ENCODE results near the gene ZPBP. TPM values are rescaled to one million over a fixed set of nuclear protein-coding genes. Genes with fewer than 3 reads are reported as not detected.

Gene ZPBP
- total and polyA plus RNA-seq, 3 experiments from 2014 or later = 0.22 TPM; not detected in 2

- no peaks in the 10 kb centered on the region for H3K27me3 ChIP-seq (ENCODE audit: insufficient read depth, low read length, poor library complexity, severe bottlenecking)
- Mint-ChIP-seq H3K4me3 (no peak overlapping the region), H3K36me3 (no peaks in the 10 kb centered on the region), H3K4me1 (no peaks in the 10 kb centered on the region), H3K9me3 (no peaks in the 10 kb centered on the region), H3K27me3 (peaks cover 9 to 28% of the 10 kb centered on the region in 2 donors), H3K27ac (no peak overlapping the region)
- no peak overlapping the region for H3K4me3 ChIP-seq (ENCODE audit: low read length)
- ChIA-PET POLR2A (no interaction called here), CTCF (no interaction called here)
- no peaks in the 10 kb centered on the region for H3K4me1 ChIP-seq (ENCODE audit: insufficient read depth, low read length)
- no peaks in the 10 kb centered on the region for H3K36me3 ChIP-seq (ENCODE audit: insufficient read depth, low read length)
- no peak overlapping the region for H3K27ac ChIP-seq (ENCODE audit: low read depth, low read length)
- DNase-seq = no peak
- no peaks in the 10 kb centered on the region for H3K9me3 ChIP-seq (ENCODE audit: low read length)
These were observed 28.2 kb upstream of the ZPBP start for GRCh38 chr7:50121286-50121685.

GRCh38 chr7:50119815-50120637 is 27.0 kb upstream of the ZPBP start:
- CTCF ChIA-PET = no interaction called here
- Histone ChIP-seq H3K9me3 (ENCODE audit: low read length) (no peaks in the 10 kb centered on the region), H3K27me3 (ENCODE audit: insufficient read depth, low read length, poor library complexity, severe bottlenecking) (no peaks in the 10 kb centered on the region), H3K27ac (ENCODE audit: low read depth, low read length) (no peak overlapping the region), H3K4me3 (ENCODE audit: low read length) (no peak overlapping the region), H3K36me3 (ENCODE audit: insufficient read depth, low read length) (no peaks in the 10 kb centered on the region), H3K4me1 (ENCODE audit: insufficient read depth, low read length) (no peaks in the 10 kb centered on the region)
- H3K27me3 Mint-ChIP-seq = peaks cover 11 to 28% of the 10 kb centered on the region in 2 donors
- DNase-seq = peak in 2 of 5 donors; percentile 7 to 10
- H3K4me1 Mint-ChIP-seq = no peaks in the 10 kb centered on the region
- no peaks in the 10 kb centered on the region for H3K9me3 Mint-ChIP-seq
- H3K27ac Mint-ChIP-seq = no peak overlapping the region
- H3K4me3 Mint-ChIP-seq = no peak overlapping the region
- no peaks in the 10 kb centered on the region for H3K36me3 Mint-ChIP-seq
- POLR2A ChIA-PET = no interaction called here

- POLR2A ChIA-PET = no interaction called here
These were observed 19.2 kb upstream of the ZPBP start for GRCh38 chr7:50112250-50112649.

GRCh38 chr7:50101873-50102272 is 8.8 kb upstream of the ZPBP start:
- no peak for DNase-seq
- no peaks in the 10 kb centered on the region for H3K9me3 ChIP-seq (ENCODE audit: low read length)
- POLR2A ChIA-PET = no interaction called here
- Mint-ChIP-seq H3K4me3 (no peak overlapping the region), H3K36me3 (no peaks in the 10 kb centered on the region), H3K27ac (no peak overlapping the region), H3K27me3 (peaks cover 14 to 42% of the 10 kb centered on the region in 2 donors), H3K9me3 (no peaks in the 10 kb centered on the region), H3K4me1 (no peaks in the 10 kb centered on the region)
- CTCF ChIA-PET = interaction anchor here (1.1 kb wide), 1 partner anchor 9 kb away, joined by 4 read pairs; the partner anchor contains the start of gene ZPBP
- no peak overlapping the region for H3K27ac ChIP-seq (ENCODE audit: low read depth, low read length)
- H3K4me1 ChIP-seq (ENCODE audit: insufficient read depth, low read length) = no peaks in the 10 kb centered on the region
- no peak overlapping the region for H3K4me3 ChIP-seq (ENCODE audit: low read length)
- H3K27me3 ChIP-seq (ENCODE audit: insufficient read depth, low read length, poor library complexity, severe bottlenecking) = peaks cover 6% of the 10 kb centered on the region
- H3K36me3 ChIP-seq (ENCODE audit: insufficient read depth, low read length) = no peaks in the 10 kb centered on the region

More at GRCh38 chr7:50112250-50112649, 19.2 kb upstream of the ZPBP start:
- H3K4me1 Mint-ChIP-seq = no peaks in the 10 kb centered on the region
- DNase-seq = no peak
- no peak overlapping the region for H3K27ac Mint-ChIP-seq
- no peak overlapping the region for H3K4me3 Mint-ChIP-seq
- H3K27me3 Mint-ChIP-seq = peaks cover 17 to 38% of the 10 kb centered on the region in 2 donors
- H3K9me3 Mint-ChIP-seq = peaks cover 10 to 17% (median 15%) of the 10 kb centered on the region in 5 donors
- CTCF ChIA-PET = no interaction called here
- H3K36me3 Mint-ChIP-seq = peaks cover 0 to 1% (median 0%) of the 10 kb centered on the region in 3 donors
- Histone ChIP-seq H3K4me3 (ENCODE audit: low read length) (no peak overlapping the region), H3K9me3 (ENCODE audit: low read length) (no peaks in the 10 kb centered on the region), H3K27me3 (ENCODE audit: insufficient read depth, low read length, poor library complexity, severe bottlenecking) (no peaks in the 10 kb centered on the region), H3K27ac (ENCODE audit: low read depth, low read length) (no peak overlapping the region), H3K4me1 (ENCODE audit: insufficient read depth, low read length) (no peaks in the 10 kb centered on the region), H3K36me3 (ENCODE audit: insufficient read depth, low read length) (no peaks in the 10 kb centered on the region)

- CTCF ChIA-PET = no interaction called here
- Histone ChIP-seq H3K27me3 (ENCODE audit: insufficient read depth, low read length, poor library complexity, severe bottlenecking) (no peaks in the 10 kb centered on the region), H3K27ac (ENCODE audit: low read depth, low read length) (no peak overlapping the region), H3K36me3 (ENCODE audit: insufficient read depth, low read length) (no peaks in the 10 kb centered on the region), H3K9me3 (ENCODE audit: low read length) (no peaks in the 10 kb centered on the region), H3K4me1 (ENCODE audit: insufficient read depth, low read length) (no peaks in the 10 kb centered on the region), H3K4me3 (ENCODE audit: low read length) (no peak overlapping the region)
- H3K4me1 Mint-ChIP-seq = peaks cover 6 to 13% (median 7%) of the 10 kb centered on the region in 3 donors
- POLR2A ChIA-PET = no interaction called here
- peaks cover 0 to 1% (median 0%) of the 10 kb centered on the region in 3 donors for H3K36me3 Mint-ChIP-seq
- no peaks in the 10 kb centered on the region for H3K9me3 Mint-ChIP-seq
- no peak for DNase-seq
- no peak overlapping the region for H3K4me3 Mint-ChIP-seq
- H3K27me3 Mint-ChIP-seq = peaks cover 0 to 10% of the 10 kb centered on the region in 2 donors
- H3K27ac Mint-ChIP-seq = no peak overlapping the region
These were observed 2.6 kb upstream of the ZPBP start for GRCh38 chr7:50095634-50096033.

GRCh38 chr7:50088463-50089129 is 4.5 kb downstream of the ZPBP start:
- Mint-ChIP-seq H3K4me1 (peaks cover 6 to 13% (median 7%) of the 10 kb centered on the region in 3 donors), H3K27me3 (peaks cover 0 to 26% of the 10 kb centered on the region in 2 donors), H3K36me3 (peaks cover 0 to 1% (median 1%) of the 10 kb centered on the region in 3 donors), H3K9me3 (peaks cover 0 to 5% (median 0%) of the 10 kb centered on the region in 5 donors), H3K27ac (no peak overlapping the region), H3K4me3 (no peak overlapping the region)
- Histone ChIP-seq H3K9me3 (ENCODE audit: low read length) (no peaks in the 10 kb centered on the region), H3K36me3 (ENCODE audit: insufficient read depth, low read length) (no peaks in the 10 kb centered on the region), H3K4me3 (ENCODE audit: low read length) (no peak overlapping the region), H3K27me3 (ENCODE audit: insufficient read depth, low read length, poor library complexity, severe bottlenecking) (no peaks in the 10 kb centered on the region), H3K4me1 (ENCODE audit: insufficient read depth, low read length) (no peaks in the 10 kb centered on the region), H3K27ac (ENCODE audit: low read depth, low read length) (no peak overlapping the region)
- no peak for DNase-seq
- CTCF ChIA-PET = interaction anchor here (1.3 kb wide), 1 partner anchor 1072 kb away, joined by 5 read pairs; no protein-coding TSS in a partner anchor
- POLR2A ChIA-PET = no interaction called here

- Histone ChIP-seq H3K36me3 (ENCODE audit: insufficient read depth, low read length) (no peaks in the 10 kb centered on the region), H3K9me3 (ENCODE audit: low read length) (no peaks in the 10 kb centered on the region), H3K27ac (ENCODE audit: low read depth, low read length) (no peak overlapping the region), H3K4me1 (ENCODE audit: insufficient read depth, low read length) (no peaks in the 10 kb centered on the region), H3K27me3 (ENCODE audit: insufficient read depth, low read length, poor library complexity, severe bottlenecking) (no peaks in the 10 kb centered on the region), H3K4me3 (ENCODE audit: low read length) (no peak overlapping the region)
- Mint-ChIP-seq H3K27me3 (peaks cover 2 to 45% of the 10 kb centered on the region in 2 donors), H3K36me3 (peaks cover 0 to 1% (median 0%) of the 10 kb centered on the region in 3 donors), H3K4me1 (no peaks in the 10 kb centered on the region), H3K9me3 (peaks cover 0 to 5% (median 0%) of the 10 kb centered on the region in 5 donors), H3K27ac (no peak overlapping the region), H3K4me3 (no peak overlapping the region)
- ChIA-PET POLR2A (no interaction called here), CTCF (no interaction called here)
- no peak for DNase-seq
These were observed 7.7 kb downstream of the ZPBP start for GRCh38 chr7:50085344-50085743.

GRCh38 chr7:50073093-50073492 is 20.0 kb downstream of the ZPBP start:
- Histone ChIP-seq H3K9me3 (ENCODE audit: low read length) (no peaks in the 10 kb centered on the region), H3K4me1 (ENCODE audit: insufficient read depth, low read length) (peaks cover 14% of the 10 kb centered on the region), H3K27ac (ENCODE audit: low read depth, low read length) (no peak overlapping the region), H3K27me3 (ENCODE audit: insufficient read depth, low read length, poor library complexity, severe bottlenecking) (no peaks in the 10 kb centered on the region), H3K4me3 (ENCODE audit: low read length) (no peak overlapping the region), H3K36me3 (ENCODE audit: insufficient read depth, low read length) (no peaks in the 10 kb centered on the region)
- peaks cover 0 to 12% (median 11%) of the 10 kb centered on the region in 3 donors for H3K36me3 Mint-ChIP-seq
- H3K27me3 Mint-ChIP-seq = peaks cover 8 to 49% of the 10 kb centered on the region in 2 donors
- POLR2A ChIA-PET = no interaction called here
- no peak overlapping the region for H3K4me3 Mint-ChIP-seq
- CTCF ChIA-PET = no interaction called here
- no peak overlapping the region for H3K27ac Mint-ChIP-seq
- H3K9me3 Mint-ChIP-seq = peaks cover 18 to 32% (median 25%) of the 10 kb centered on the region in 5 donors
- DNase-seq = no peak
- H3K4me1 Mint-ChIP-seq = peaks cover 16 to 20% (median 20%) of the 10 kb centered on the region in 3 donors
